BE2C (cell line): ENCODE measurements around the gene RCC2.
A peak's percentile ranks its signal among the peaks of the same experiment; 100 is the strongest.

Experiments
- DNase-seq: peaks from one replicate; pipeline ENCODE4 v3.0.0-alpha.2; 2020
- H3K27me3 ChIP-seq: fragments of 250-450 bp; sonication (Bioruptor Pico); 2 replicates; pipeline ENCODE4 v1.5.1; 2020; ENCODE audit warnings: mild to moderate bottlenecking
- H3K36me3 ChIP-seq: fragments of 250-450 bp; sonication (Bioruptor Pico); 2 replicates; pipeline ENCODE4 v1.5.1; 2020; ENCODE audit warnings: mild to moderate bottlenecking
- H3K4me1 ChIP-seq: fragments of 250-450 bp; sonication (Bioruptor Pico); 2 replicates; pipeline ENCODE4 v1.5.1; 2020
- H3K4me3 ChIP-seq: 2 replicates; pipeline ENCODE4 v1.5.1; 2011; ENCODE audit warnings: low read depth, low read length
- H3K9me3 ChIP-seq: fragments of 250-450 bp; sonication (Bioruptor Pico); 2 replicates; pipeline ENCODE4 v1.5.1; 2020
- CTCF ChIP-seq: IDR thresholded peaks from 2 replicates; pipeline ENCODE4 v1.5.1; 2012; ENCODE audit warnings: mild to moderate bottlenecking, low read depth, low read length

RCC2 gene

DNA sequence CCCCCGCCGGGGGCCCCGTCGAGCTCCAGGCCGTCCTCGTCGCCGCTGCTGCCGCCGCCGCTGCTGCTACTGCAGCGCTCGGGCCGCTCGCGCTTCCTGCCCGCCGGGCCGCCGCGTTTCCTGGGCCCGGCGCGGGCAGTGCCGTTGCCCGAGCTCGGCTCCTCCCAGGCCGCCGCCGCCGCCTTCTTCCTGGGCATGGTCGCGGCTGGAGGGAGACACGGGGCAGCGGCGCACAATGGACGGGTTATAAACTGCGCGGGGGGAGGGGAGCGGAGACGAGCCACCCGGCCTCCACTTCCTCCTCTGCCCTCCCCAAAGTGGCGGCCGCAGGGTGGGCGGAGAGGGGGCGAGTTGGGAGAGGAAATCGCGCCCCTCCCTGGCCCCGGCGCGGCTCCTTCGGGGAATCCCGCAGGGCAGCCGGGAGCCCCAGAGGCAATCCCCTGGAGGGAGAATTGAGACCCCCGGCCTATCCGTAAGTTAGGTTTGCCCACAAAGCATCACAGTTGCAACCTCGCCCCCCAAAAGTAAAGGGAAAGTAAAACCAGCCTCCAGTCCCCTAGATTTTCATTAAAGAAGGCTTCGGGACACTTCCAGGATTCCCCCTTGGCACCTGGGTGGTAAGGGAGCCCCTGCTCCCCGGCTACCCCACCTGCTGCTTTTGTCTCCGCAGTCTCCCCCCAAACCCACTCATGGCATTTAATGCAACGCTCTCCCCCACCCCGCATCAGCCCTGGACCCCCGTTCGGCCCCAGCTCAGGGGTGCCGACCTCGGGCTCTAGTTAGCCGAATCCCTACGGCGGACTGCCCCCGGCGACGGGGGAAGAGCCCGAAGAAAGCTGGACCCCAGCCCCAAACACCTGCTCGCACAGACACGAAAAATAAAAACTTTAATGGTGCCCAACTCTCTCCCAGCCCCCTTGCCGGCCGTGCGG lies 893 bp downstream of the RCC2 start:
- Histone ChIP-seq H3K36me3 (peaks cover 35% of the 10 kb centered on the region), H3K4me3 (peak overlapping the region; percentile 72), H3K27me3 (no peaks in the 10 kb centered on the region), H3K4me1 (no peaks in the 10 kb centered on the region), H3K9me3 (no peaks in the 10 kb centered on the region)
- DNase-seq: peak; percentile 71
- TF ChIP-seq CTCF: no peak

DNA sequence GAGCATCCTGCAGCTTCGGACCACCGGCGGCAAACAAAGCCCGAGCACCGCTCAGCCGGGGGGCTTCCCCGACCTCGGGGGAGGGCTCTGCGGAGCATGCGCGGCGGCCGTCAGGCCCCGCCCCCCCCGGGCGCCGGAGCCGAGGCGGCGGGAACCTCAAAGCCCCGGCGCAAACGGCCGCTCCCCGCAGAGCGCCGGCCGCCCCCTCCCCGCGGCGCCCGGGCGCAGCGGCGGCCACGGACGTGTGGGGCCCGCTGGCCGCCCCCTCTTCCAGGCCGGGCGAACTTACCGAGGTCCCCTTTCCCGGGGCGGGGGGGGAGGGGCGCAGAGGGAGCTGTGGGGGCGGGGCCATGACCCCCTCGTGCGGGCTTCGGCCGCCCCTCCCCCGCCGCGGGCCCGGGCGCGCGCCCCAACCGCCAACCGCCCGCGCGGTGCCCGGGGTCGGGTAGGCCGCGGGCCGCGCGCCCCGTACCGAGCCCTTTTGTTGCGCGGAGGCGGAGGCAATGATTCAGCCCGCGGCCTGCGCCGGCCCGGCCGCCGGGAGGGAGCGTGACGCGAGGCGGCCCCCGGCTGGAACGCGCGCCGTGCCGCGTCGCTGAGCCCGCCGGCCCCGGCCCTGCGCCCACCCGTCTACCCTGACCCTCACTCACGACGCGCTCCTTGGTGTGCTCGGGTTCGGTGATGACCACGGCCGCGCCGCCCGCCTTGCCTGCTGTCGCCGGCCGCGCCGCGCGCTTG lies 1.7 kb downstream of the RCC2 start:
- no peak for TF ChIP-seq CTCF
- peak; percentile 44 for DNase-seq
- no peaks in the 10 kb centered on the region for H3K9me3 ChIP-seq
- H3K27me3 ChIP-seq: no peaks in the 10 kb centered on the region
- H3K4me1 ChIP-seq: no peaks in the 10 kb centered on the region
- peak overlapping the region; percentile 72 for H3K4me3 ChIP-seq
- peaks cover 41% of the 10 kb centered on the region for H3K36me3 ChIP-seq

GRCh38 chr1:17437260-17437579 lies 2.3 kb downstream of the RCC2 start:
- Histone ChIP-seq H3K36me3 (peaks cover 44% of the 10 kb centered on the region), H3K9me3 (no peaks in the 10 kb centered on the region), H3K4me1 (no peaks in the 10 kb centered on the region), H3K4me3 (peak overlapping the region; percentile 66), H3K27me3 (no peaks in the 10 kb centered on the region)
- no peak for DNase-seq
- no peak for TF ChIP-seq CTCF

DNA sequence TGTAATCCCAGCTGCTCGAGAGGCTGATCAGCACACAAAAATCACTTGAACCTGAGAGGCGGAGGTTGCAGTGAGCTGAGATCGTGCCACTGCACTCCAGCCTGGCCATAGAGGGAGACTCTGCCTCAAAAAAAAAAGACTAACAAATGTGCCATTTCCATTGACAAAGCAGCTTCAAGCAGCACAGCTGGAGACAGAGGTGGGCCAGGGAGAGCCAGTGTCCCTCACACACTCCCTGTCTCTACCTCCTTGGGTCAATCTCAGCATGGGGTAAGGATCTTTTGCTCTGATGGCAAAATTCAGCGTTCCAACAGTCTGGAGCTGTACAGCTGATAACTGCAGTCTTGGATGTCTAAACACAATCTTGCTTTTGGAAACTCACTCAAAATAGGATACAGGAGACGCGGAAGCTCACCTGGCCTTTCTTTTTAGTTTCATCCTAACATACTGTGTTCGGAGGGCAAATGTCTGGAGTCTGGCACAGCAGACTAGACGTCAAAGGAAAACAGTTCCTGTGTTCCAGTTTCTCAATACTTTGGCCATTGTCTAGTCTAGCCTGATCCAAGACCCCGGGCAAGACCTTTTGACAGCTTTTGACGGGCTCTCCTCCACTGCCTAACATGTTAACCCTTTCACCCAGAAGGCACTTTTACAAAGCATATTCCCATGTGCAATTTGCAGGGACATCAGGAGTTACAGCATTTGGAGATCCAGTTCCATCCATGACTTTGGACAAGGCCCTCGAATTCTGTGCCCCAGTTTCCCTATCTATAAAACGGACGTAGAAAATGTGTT lies 2.9 kb downstream of the RCC2 start:
- no peak for TF ChIP-seq CTCF
- H3K36me3 ChIP-seq: peaks cover 46% of the 10 kb centered on the region
- DNase-seq: no peak
- no peaks in the 10 kb centered on the region for H3K4me1 ChIP-seq
- no peaks in the 10 kb centered on the region for H3K9me3 ChIP-seq
- H3K27me3 ChIP-seq: no peaks in the 10 kb centered on the region
- peak overlapping the region; percentile 66 for H3K4me3 ChIP-seq

- no peaks in the 10 kb centered on the region for H3K27me3 ChIP-seq
- H3K9me3 ChIP-seq: no peaks in the 10 kb centered on the region
- no peak for DNase-seq
- no peak for TF ChIP-seq CTCF
- no peak overlapping the region for H3K4me3 ChIP-seq
- H3K36me3 ChIP-seq: peaks cover 46% of the 10 kb centered on the region
- H3K4me1 ChIP-seq: no peaks in the 10 kb centered on the region
Observed at GRCh38 chr1:17434601-17435000, 4.9 kb downstream of the RCC2 start.
